HS-27A (cell line): ENCODE results near the gene BNIP2.

Experiments
- DNase-seq: peaks from one replicate; pipeline ENCODE4 v3.0.0-alpha.2; 2012; ENCODE audit warnings: low read depth, missing footprints

The BNIP2 gene

DNA sequence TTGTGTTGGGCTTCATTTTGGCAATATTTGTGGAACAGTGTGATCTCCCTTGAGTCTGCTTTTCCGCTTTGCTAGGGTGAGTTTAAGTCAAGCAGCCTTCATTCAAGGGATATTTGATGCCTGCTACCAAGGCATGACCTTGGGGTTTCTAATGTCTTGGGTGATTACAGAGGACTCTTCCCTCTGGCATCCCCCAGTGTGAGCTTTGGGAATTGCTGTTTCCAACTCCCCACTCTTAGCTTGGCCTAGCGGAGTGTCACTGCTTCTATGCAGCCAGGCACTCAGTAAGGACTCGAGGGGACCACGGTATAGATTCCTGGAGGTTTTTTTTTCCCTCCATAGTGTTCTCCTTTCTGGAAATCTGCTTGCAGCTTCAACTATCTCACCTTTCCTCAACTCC is 56.4 kb downstream of the BNIP2 start:
- no peak for DNase-seq

DNA sequence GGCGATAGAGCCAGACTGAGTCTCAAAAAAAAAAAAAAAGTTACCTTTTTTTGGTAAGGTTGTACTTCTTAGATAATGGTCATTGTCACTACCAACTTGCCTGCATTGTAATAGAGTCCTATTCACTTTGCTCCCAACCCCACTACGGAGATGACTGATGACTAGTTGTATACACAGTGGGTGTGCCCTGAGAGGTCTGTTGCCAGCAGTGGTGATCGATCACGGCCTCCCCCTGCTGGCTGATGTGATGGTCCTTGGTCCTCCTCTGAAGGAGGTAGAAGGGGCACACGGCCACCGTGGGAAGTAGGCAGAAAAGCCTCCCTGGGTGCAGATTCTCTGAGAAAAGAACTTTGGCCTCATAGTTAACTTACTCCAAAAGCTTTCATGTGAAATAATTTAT is 66.8 kb downstream of the BNIP2 start:
- DNase-seq, result peak; percentile 45

DNA sequence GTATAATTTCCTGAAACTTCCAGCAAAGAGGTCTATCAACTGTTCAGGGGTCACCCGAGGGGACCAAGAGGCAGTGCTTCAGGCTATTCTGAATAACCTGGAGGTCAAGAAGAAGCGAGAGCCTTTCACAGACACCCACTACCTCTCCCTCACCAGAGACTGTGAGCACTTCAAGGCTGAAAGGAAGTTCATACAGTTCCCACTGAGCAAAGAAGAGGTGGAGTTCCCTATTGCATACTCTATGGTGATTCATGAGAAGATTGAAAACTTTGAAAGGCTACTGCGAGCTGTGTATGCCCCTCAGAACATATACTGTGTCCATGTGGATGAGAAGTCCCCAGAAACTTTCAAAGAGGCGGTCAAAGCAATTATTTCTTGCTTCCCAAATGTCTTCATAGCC is 70.7 kb downstream of the BNIP2 start:
- DNase-seq, result no peak

DNA sequence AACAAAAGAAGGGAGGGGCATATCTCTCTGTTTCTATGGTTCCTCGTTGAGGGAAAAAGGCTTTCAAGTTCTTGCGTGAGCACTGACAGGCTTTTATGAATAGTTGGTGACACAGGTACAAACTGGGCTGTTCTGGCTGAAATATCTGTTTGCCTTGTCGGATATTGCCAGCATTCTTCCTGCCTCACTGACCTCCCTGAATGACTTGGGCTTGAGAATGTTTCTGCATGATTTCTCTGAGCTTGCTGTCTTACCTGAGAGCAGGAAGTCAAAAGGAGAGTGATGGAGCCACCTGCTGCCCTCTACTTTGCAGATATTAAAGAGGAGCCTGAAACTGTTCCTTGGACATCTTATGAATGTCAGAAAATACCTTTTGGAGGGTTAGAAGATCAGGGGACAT is 72.7 kb downstream of the BNIP2 start:
- DNase-seq, result no peak

DNA sequence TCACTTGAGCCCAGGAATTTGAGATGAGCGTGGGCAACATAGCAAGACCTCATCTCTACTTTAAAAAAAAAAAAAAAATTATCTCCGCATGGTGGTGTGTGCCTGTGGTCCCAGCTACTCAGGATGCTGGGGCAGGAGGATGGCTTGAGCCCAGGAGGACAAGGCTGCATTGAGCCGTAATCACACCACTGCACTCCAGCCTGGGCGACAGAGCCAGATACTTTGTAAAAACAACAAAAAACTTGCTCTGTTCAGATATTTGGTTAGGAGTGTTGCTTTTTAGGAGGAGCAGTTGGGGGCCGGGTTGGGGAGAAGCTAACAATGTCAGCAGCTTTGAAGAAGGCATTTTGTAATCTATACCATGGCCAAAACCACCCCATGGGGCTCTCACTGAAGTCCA is 73.5 kb downstream of the BNIP2 start:
- no peak for DNase-seq

DNA sequence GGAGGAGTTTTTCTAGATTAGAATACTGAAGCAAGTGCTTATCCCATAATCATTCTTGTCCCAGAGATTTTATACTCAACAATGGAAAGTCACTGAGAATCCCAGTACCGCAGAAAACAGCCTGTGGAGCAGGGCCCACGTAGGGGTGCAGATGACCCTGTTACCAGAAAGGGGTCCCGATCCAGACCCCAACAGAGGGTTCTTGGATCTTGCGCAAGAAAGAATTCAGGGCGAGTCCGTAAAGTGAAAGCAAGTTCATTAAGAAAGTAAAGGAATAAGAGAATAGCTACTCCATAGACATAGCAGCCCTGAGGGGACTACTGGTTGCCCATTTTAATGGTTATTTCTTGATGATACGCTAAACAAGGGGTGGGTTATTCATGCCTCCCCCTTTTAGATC is 75.0 kb downstream of the BNIP2 start:
- DNase-seq, result no peak

DNA sequence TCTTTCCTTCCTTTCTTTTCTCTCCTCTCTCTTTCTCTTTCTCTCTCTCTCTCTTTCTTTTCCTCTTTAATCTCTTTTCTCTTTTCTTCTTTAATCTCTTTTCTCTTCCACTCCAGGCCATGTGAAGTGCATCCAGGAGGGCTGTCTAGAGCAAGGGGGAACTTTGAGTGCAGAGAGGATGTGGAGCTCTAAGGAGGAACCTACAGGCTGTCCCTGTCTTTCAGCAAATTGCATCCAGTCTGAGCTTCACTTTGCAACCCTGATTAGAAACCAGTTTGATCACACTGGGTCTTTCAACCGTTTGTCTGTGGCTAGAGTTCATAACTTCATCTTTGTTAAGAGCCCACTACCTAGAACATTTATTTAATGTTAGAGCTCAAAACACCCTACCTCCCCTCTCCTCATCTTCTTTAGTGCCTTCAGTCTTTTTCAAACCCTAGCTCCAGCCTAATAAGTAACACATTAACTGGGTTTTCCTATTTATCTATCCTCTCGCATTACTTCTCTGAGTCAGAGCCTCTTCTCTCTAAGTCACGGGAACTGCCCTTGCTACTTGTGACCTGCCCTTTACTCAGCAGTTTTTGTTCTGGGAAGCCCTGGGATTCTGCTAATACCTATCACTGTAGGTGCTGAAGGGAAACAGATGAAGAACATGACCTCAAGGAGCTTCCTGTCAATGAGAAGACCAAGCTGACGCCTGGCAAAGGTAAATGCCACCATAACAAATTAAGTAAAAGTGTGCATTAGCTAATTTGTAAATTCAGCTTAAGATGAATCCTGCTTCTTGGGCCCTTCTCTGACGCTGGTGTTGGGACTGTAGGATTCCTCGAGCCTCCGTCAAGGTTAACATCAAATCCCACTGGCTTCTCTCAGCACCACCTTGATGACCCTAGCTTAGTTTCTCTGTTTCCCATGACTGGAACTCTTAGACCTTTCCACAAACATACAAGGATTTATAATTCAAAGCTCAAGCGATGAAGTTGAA is 77.6 kb downstream of the BNIP2 start, which contains the start of gene GCNT3:
Gene GCNT3, plus strand, starts transcription at position 508 of the 985 bp plus-strand sequence. CDS start 6,456 bp downstream, outside the sequence.
- DNase-seq, result no peak

DNA sequence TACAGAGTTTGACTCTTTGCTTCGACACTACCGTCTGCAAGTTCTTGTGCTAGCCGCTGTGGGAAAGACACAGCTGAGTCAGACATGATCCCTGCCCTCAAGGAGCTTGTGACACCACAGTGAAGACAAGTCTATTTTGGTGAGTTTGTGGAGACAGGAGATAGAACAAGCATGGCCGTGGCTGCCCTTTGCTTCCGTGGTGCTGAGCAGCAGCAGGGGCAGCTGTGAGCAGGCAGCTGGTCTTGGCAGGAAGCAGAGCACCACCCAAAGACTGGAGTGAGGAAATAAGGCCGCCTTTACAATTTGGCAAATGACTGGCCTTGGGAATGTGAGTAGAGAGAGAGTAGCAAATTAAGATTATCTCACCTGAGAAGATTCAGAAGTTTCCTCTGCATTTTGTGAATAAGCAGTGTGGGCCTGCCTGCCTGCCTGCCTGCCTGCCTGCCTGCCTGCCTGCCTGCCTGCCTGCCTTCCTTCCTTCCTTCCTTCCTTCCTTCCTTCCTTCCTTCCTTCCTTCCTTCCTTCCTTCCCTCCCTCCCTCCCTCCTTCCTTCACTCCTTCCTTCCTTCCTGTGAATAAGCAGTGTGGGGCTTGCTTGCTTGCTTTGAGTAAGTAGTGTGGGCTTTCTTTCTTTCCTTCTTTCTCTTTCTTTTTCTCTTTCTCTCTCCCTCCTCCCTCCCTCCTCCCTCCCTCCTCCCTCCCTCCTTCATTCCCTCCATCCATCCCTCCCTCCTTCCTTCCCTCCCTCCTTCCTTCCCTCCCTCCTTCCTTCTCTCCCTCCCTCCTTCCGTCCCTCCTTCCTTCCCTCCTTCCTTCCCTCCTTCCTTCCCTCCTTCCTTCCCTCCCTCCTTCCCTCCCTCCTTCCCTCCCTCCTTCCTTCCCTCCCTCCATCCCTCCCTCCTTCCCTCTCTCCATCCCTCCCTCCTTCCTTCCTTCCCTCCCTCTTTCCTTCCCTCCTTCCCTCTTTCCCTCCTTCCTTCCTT is 79.1 kb downstream of the BNIP2 start:
- no peak for DNase-seq
